ENCODE measurements around the gene FRAT1.

- no peak for TF ChIP-seq CTCF (conservative IDR thresholded peaks at IDR 0.05)
- no peak for TF ChIP-seq EZH2 (IDR thresholded peaks at IDR 0.05; ENCODE audit: low read depth)
Measured at GRCh38 chr10:97329766-97330165, 10.7 kb downstream of the FRAT1 start.
